Ovary (tissue), 9 donors: Measurements from ENCODE around the gene TRIP4. TPM values are rescaled to one million over a fixed set of nuclear protein-coding genes. Genes with fewer than 3 reads are reported as not detected.
A peak's percentile ranks its signal among the peaks of the same experiment; 100 is the strongest.

ENCODE experiments used
- DNase-seq, 5 donors: peaks; one replicate each; pipeline ENCODE4 v3.0.0-alpha.2; 2019 to 2020
- H3K27ac ChIP-seq, 2 donors: fragments of 200-600 bp; one replicate each; pipeline versions ENCODE4 v1.5.1 to v1.8.0; 2019 to 2022
- H3K27me3 ChIP-seq: fragments of 200-600 bp; one replicate; pipeline ENCODE4 v1.8.0; 2022
- H3K36me3 ChIP-seq: fragments of 200-600 bp; sonication (generic); one replicate; pipeline ENCODE4 v1.5.1; 2019
- H3K4me1 ChIP-seq: one replicate; pipeline ENCODE4 v1.8.1; 2013; ENCODE audit warnings: mild to moderate bottlenecking, moderate library complexity; ENCODE audit not compliant: insufficient read depth
- H3K4me3 ChIP-seq: fragments of 200-600 bp; sonication (generic); one replicate; pipeline ENCODE4 v1.5.1; 2017
- H3K9me3 ChIP-seq, 2 donors: fragments of 200-600 bp in 1 of 2; sonication (generic) in 1 of 2; one replicate each; pipeline versions ENCODE4 v1.5.1 to v1.8.1; 2013 to 2019; ENCODE audit warnings: mild to moderate bottlenecking in 1 of 2, moderate library complexity in 1 of 2
- EP300 ChIP-seq: sonication (generic); formaldehyde crosslinking; IDR thresholded peaks from one replicate; pipeline ENCODE4 v1.6.1; 2017; ENCODE audit warnings: antibody characterized with exemption
- POLR2A ChIP-seq: fragments of 450-650 bp; IDR thresholded peaks from one replicate; pipeline ENCODE4 v1.6.1; 2017; ENCODE audit warnings: antibody characterized with exemption, mild to moderate bottlenecking, moderate library complexity
- WGBS, 3 donors: extraction: QIAGEN DNeasy Blood & Tissue Kit in 1 of 3; methylation state at CpG; one replicate each; pipeline versions ENCODE4 v1.1.5 to v1.1.7; 2013 to 2017; 5-methylcytosine and 5-hydroxymethylcytosine counted together
- intact Hi-C, 4 donors: fragments of 100-400 bp; cut with DNase I; formaldehyde crosslinking; loops; one replicate each; pipeline versions ENCODE4 v1.11.0 to v1.15.1; 2022 to 2023
- polyA plus RNA-seq, 2 donors: library from polyadenylated mRNA; stranded (reverse); fragments of 200-250 nt in 1 of 2; fragments of 350-450 nt in 1 of 2; fragmentation: Illumina TruSeq in 1 of 2; extraction: RNeasy Lipid Tissue Mini Kit (QIAGEN cat#74804) in 1 of 2; gene quantifications; one replicate each; pipeline ENCODE4 v1.2.3, GENCODE V29; 2013 to 2014
- total RNA-seq, 7 donors: library from RNA; depleted of rRNA in 2 of 7; stranded (reverse); fragments of >200 nt in 2 of 7; fragmentation: NEBNext Ultra II Directional in 3 of 7; extraction: Animal tissue kit (Norgen Biotek cat#: 25700) in 3 of 7; gene quantifications; one replicate each; pipeline versions ENCODE4 v1.1.0 to v1.2.4, GENCODE V29; 2016 to 2023
- TF ChIP-seq, protein P1 (sequence below), 3 donors: fragments of 450-650 bp in 2 of 3; fragments of 200-600 bp in 1 of 3; IDR thresholded peaks; one replicate each; pipeline versions ENCODE4 v1.5.1 to v1.8.0; 2016 to 2022; ENCODE audit warnings: antibody characterized with exemption in 3 of 3, mild to moderate bottlenecking in 1 of 3
- donor health status: DM: no; HTN: no; CAD: no; lungs with moderate emphysema.
- donor health status: DM: no; HTN: no; CAD: no.
- donor health status: Bipolar disorder and iron deficiency.
- donor health status: DM: yes; HTN: yes; CAD: no.
- donor health status: DM: no; HTN: no; CAD: no.
- donor health status: DM: yes; HTN: yes; CAD: no.

TRIP4 gene
- total and polyA plus RNA-seq, 9 donors, result 7.4 to 24.0 (median 18.6) TPM

DNA sequence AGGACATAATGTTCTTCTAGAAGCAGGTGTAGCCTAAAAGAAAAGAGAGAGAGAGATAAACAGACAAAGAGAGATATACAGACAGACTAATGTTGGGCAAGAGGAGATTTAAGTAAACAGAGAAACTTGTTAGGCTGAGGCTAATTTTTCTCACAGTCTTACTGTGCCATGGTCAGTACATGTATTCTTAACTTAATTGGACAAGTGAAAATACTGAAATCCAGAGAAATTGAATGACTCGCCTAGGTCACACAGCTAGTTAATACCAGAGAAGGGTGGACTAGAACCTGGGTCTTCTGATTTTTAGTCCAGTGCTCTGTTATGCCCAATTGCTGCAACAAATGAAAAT is 66.0 kb downstream of the TRIP4 start:
- WGBS, 3 donors, result 81 to 94% (median 91%) methylated on average over 1 of the region's 1 CpG
- intact Hi-C loops, result no loop called here

DNA sequence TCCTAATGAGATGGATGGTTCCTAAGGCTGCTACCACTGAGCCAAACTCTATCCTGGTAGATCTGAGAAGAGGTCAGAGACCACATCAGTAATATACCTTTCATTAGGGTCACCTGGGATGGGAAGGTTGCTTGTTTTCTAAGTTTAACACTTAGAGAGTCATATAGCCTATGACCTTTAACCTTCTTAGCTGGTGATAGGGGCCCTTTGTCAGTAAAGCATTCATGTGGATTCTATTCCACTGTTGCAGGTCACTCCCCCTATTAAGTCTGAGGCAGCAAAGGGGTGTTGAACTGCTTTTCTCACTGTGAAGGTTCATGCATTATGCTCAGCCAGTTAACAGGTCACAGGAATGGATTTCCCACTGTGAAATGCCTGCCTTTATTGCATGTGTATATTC is 66.6 kb downstream of the TRIP4 start:
- H3K4me3 ChIP-seq, result no peak overlapping the region

More for the DNA sequence above, 66.0 kb downstream of the TRIP4 start:
- no peaks in the 10 kb centered on the region for H3K9me3 ChIP-seq
- H3K36me3 ChIP-seq, result no peaks in the 10 kb centered on the region
- H3K4me3 ChIP-seq, result no peak overlapping the region
- no peak for DNase-seq
- peak overlapping the region in 1 of 2 donors; percentile 32 for H3K27ac ChIP-seq
- H3K4me1 ChIP-seq, result peaks cover 1% of the 10 kb centered on the region
- TF ChIP-seq POLR2A (no peak), EP300 (no peak)
- TF ChIP-seq, protein P1, sequence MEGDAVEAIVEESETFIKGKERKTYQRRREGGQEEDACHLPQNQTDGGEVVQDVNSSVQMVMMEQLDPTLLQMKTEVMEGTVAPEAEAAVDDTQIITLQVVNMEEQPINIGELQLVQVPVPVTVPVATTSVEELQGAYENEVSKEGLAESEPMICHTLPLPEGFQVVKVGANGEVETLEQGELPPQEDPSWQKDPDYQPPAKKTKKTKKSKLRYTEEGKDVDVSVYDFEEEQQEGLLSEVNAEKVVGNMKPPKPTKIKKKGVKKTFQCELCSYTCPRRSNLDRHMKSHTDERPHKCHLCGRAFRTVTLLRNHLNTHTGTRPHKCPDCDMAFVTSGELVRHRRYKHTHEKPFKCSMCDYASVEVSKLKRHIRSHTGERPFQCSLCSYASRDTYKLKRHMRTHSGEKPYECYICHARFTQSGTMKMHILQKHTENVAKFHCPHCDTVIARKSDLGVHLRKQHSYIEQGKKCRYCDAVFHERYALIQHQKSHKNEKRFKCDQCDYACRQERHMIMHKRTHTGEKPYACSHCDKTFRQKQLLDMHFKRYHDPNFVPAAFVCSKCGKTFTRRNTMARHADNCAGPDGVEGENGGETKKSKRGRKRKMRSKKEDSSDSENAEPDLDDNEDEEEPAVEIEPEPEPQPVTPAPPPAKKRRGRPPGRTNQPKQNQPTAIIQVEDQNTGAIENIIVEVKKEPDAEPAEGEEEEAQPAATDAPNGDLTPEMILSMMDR (IDR thresholded peaks at IDR 0.05), result no peak
- H3K27me3 ChIP-seq, result no peaks in the 10 kb centered on the region

DNA sequence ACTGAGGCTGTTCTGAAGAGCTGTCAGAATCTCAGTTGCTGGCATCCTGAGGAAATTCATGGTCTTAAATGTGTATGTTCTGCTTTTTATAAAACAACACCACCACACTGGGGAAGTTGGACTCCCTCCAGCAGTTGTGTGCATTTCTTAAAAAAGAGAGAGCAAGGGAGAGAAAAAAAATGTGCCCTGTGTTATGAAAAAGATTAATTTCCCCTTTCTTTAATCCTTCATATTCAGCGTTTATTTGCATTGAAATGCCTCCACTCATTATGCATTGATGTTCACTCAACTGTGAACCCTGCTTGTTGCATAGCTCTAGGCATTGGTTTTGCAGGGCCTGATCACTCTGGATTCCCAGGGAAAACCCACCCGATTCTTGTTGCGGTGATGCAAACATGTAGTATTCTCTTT is 68.3 kb downstream of the TRIP4 start:
- peaks cover 1% of the 10 kb centered on the region for H3K4me1 ChIP-seq
- TF ChIP-seq, protein P1 (IDR thresholded peaks at IDR 0.05), result no peak
- TF ChIP-seq POLR2A (no peak), EP300 (no peak)
- H3K27me3 ChIP-seq, result no peaks in the 10 kb centered on the region
- H3K36me3 ChIP-seq, result no peaks in the 10 kb centered on the region
- intact Hi-C loops, result no loop called here
- no peak for DNase-seq
- H3K4me3 ChIP-seq, result no peak overlapping the region
- peak overlapping the region in 1 of 2 donors; percentile 47 for H3K27ac ChIP-seq
- whole genome bisulfite sequencing, 3 donors, result 47 to 52% (median 50%) methylated on average over 3 of the region's 3 CpGs
- no peaks in the 10 kb centered on the region for H3K9me3 ChIP-seq

More for the DNA sequence above, 66.6 kb downstream of the TRIP4 start:
- intact Hi-C loops, result no loop called here
- Histone ChIP-seq H3K36me3 (no peaks in the 10 kb centered on the region), H3K9me3 (no peaks in the 10 kb centered on the region), H3K27me3 (no peaks in the 10 kb centered on the region), H3K4me1 (peaks cover 1% of the 10 kb centered on the region), H3K27ac (peak overlapping the region in 1 of 2 donors; percentile 32)
- TF ChIP-seq EP300, result no peak
- TF ChIP-seq POLR2A, result no peak
- TF ChIP-seq, protein P1 (IDR thresholded peaks at IDR 0.05), result no peak
- DNase-seq, result no peak

DNA sequence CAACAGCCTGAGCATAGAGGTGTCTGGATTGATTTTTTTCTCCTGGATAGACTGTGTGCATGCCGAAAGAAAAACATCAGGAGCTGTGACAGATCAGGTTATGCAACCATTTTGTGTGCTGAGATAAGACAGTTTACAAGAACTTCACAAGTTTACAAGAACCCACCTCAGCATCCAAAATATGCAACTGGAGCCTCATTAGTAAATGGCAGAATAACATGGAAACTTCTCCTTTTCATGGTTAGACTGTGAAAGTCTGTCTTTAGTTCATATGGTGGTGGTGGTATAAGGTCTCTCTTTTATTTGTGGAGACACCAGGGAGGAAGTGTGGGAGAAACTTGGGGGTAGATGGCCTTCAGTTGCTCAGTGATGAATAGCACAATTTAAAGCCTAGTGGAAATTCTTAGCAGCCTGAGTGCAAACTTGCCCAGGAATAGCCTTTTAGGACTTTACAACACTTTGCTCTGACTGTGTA is 69.0 kb downstream of the TRIP4 start:
- peaks cover 1% of the 10 kb centered on the region for H3K4me1 ChIP-seq
- intact Hi-C loops, result no loop called here
- WGBS, 3 donors, result 17 to 33% (median 20%) methylated on average over 1 of the region's 1 CpG
- H3K27ac ChIP-seq, result peak overlapping the region in 1 of 2 donors; percentile 47
- TF ChIP-seq POLR2A (no peak), EP300 (no peak)
- TF ChIP-seq, protein P1 (IDR thresholded peaks at IDR 0.05), result no peak
- no peak for DNase-seq
- no peak overlapping the region for H3K4me3 ChIP-seq
- no peaks in the 10 kb centered on the region for H3K27me3 ChIP-seq
- no peaks in the 10 kb centered on the region for H3K9me3 ChIP-seq
- no peaks in the 10 kb centered on the region for H3K36me3 ChIP-seq
